ENCODE results near the gene KRT6A. TPM values are rescaled to one million over a fixed set of nuclear protein-coding genes. Genes with fewer than 3 reads are reported as not detected.

Gene KRT6A
- polyA plus RNA-seq, 4 donors = 0.13 to 6.7 (median 3.2) TPM; not detected in 1

GRCh38 chr12:52486166-52487105, 6.6 kb downstream of the KRT6A start:
- DNase-seq (no peak), FAIRE-seq (no peak)
- Histone ChIP-seq H3K9me3 (ENCODE audit: control insufficient read depth in 2 of 2, insufficient read depth in 1 of 2, low read depth in 1 of 2, low read length in 1 of 2) (no peaks in the 10 kb centered on the region), H3K4me1 (ENCODE audit: control insufficient read depth in 3 of 3, insufficient read depth in 2 of 3, low read depth in 1 of 3, low read length in 2 of 3) (no peaks in the 10 kb centered on the region), H3K27ac (ENCODE audit: low read depth in 1 of 3, low read length in 2 of 3) (no peak overlapping the region), H3K36me3 (ENCODE audit: control insufficient read depth in 3 of 3, insufficient read depth in 2 of 3, low read depth in 1 of 3, low read length in 3 of 3) (no peaks in the 10 kb centered on the region), H3K4me3 (ENCODE audit: low read depth in 1 of 3, low read length in 3 of 3) (no peak overlapping the region), H3K27me3 (ENCODE audit: control insufficient read depth in 3 of 3, insufficient read depth in 3 of 3, low read length in 3 of 3) (peaks cover 0 to 8% (median under 1%) of the 10 kb centered on the region in 3 donors)
- WGBS, 3 donors = 73 to 79% (median 77%) methylated on average over 5 of the region's 5 CpGs

DNA sequence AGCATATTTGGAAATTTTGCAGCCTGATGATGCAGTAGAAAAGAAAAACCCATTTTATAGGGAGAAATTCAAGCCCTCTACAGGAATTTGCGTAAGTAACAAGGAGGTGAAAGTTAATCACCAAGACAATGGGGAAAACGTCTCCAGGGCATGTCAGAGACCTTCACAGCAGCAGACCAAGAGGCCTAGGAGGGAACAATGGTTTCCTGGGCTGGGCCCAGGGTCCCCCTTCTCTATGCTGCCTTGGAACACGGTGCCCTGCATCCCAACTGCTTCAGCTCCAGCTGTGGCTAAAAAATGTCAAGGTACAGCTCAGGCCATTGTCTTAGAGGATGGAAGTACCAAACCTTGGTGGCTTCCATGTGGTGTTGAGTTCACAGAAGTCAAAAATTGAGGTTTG, 13.0 kb downstream of the KRT6A start:
- Histone ChIP-seq H3K36me3 (ENCODE audit: control insufficient read depth in 3 of 3, insufficient read depth in 2 of 3, low read depth in 1 of 3, low read length in 3 of 3) (no peaks in the 10 kb centered on the region), H3K27ac (ENCODE audit: low read depth in 1 of 3, low read length in 2 of 3) (no peak overlapping the region), H3K4me3 (ENCODE audit: low read depth in 1 of 3, low read length in 3 of 3) (no peak overlapping the region), H3K9me3 (ENCODE audit: control insufficient read depth in 2 of 2, insufficient read depth in 1 of 2, low read depth in 1 of 2, low read length in 1 of 2) (no peaks in the 10 kb centered on the region), H3K4me1 (ENCODE audit: control insufficient read depth in 3 of 3, insufficient read depth in 2 of 3, low read depth in 1 of 3, low read length in 2 of 3) (no peaks in the 10 kb centered on the region), H3K27me3 (ENCODE audit: control insufficient read depth in 3 of 3, insufficient read depth in 3 of 3, low read length in 3 of 3) (no peaks in the 10 kb centered on the region)
- DNase-seq (no peak), FAIRE-seq (no peak)
- WGBS, 3 donors = 50 to 54% (median 50%) methylated on average over 3 of the region's 3 CpGs

- WGBS, 3 donors = 39 to 65% (median 50%) methylated on average over 2 of the region's 2 CpGs
- Histone ChIP-seq H3K27me3 (ENCODE audit: control insufficient read depth in 3 of 3, insufficient read depth in 3 of 3, low read length in 3 of 3) (no peaks in the 10 kb centered on the region), H3K4me3 (ENCODE audit: low read depth in 1 of 3, low read length in 3 of 3) (no peak overlapping the region), H3K9me3 (ENCODE audit: control insufficient read depth in 2 of 2, insufficient read depth in 1 of 2, low read depth in 1 of 2, low read length in 1 of 2) (no peaks in the 10 kb centered on the region), H3K27ac (ENCODE audit: low read depth in 1 of 3, low read length in 2 of 3) (no peak overlapping the region), H3K4me1 (ENCODE audit: control insufficient read depth in 3 of 3, insufficient read depth in 2 of 3, low read depth in 1 of 3, low read length in 2 of 3) (no peaks in the 10 kb centered on the region), H3K36me3 (ENCODE audit: control insufficient read depth in 3 of 3, insufficient read depth in 2 of 3, low read depth in 1 of 3, low read length in 3 of 3) (no peaks in the 10 kb centered on the region)
- FAIRE-seq (no peak), DNase-seq (no peak)
These were observed 15.4 kb downstream of the KRT6A start for GRCh38 chr12:52477651-52478050.

DNA sequence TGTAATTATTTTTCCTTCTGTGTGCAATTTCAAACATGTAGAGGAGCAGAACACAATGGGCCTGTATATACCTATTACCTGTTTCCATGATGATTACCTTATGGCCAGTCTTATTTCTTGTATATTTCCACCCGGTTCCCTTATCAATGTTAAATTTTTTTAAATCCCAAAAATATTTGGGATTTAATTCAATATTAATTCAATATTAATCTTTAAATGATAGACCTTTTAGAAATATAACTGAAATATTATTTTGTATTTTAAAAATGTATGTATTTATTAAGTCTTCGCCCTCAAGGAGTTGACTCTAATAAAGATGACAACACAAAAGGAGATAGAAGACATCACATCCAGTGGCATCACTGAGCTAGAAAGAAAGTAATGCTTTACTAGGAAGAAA, 18.8 kb downstream of the KRT6A start:
- H3K4me1 ChIP-seq (ENCODE audit: control insufficient read depth in 3 of 3, insufficient read depth in 2 of 3, low read depth in 1 of 3, low read length in 2 of 3) = no peaks in the 10 kb centered on the region
- no peaks in the 10 kb centered on the region for H3K36me3 ChIP-seq (ENCODE audit: control insufficient read depth in 3 of 3, insufficient read depth in 2 of 3, low read depth in 1 of 3, low read length in 3 of 3)
- WGBS, 3 donors = 92 to 94% (median 93%) methylated on average over 2 of the region's 2 CpGs
- no peak overlapping the region for H3K27ac ChIP-seq (ENCODE audit: low read depth in 1 of 3, low read length in 2 of 3)
- H3K9me3 ChIP-seq (ENCODE audit: control insufficient read depth in 2 of 2, insufficient read depth in 1 of 2, low read depth in 1 of 2, low read length in 1 of 2) = no peaks in the 10 kb centered on the region
- FAIRE-seq (no peak), DNase-seq (no peak)
- H3K27me3 ChIP-seq (ENCODE audit: control insufficient read depth in 3 of 3, insufficient read depth in 3 of 3, low read length in 3 of 3) = no peaks in the 10 kb centered on the region
- no peak overlapping the region for H3K4me3 ChIP-seq (ENCODE audit: low read depth in 1 of 3, low read length in 3 of 3)

- H3K36me3 ChIP-seq (ENCODE audit: control insufficient read depth in 3 of 3, insufficient read depth in 2 of 3, low read depth in 1 of 3, low read length in 3 of 3) = no peaks in the 10 kb centered on the region
- H3K4me3 ChIP-seq (ENCODE audit: low read depth in 1 of 3, low read length in 3 of 3) = no peak within 1 kb of the TSS
- FAIRE-seq (no peak), DNase-seq (no peak)
- H3K27me3 ChIP-seq (ENCODE audit: control insufficient read depth in 3 of 3, insufficient read depth in 3 of 3, low read length in 3 of 3) = no peaks in the 10 kb centered on the region
- H3K9me3 ChIP-seq (ENCODE audit: control insufficient read depth in 2 of 2, insufficient read depth in 1 of 2, low read depth in 1 of 2, low read length in 1 of 2) = no peaks in the 10 kb centered on the region
- 66 to 77% (median 71%) methylated on average over 4 of the region's 4 CpGs for WGBS, 3 donors
- H3K4me1 ChIP-seq (ENCODE audit: control insufficient read depth in 3 of 3, insufficient read depth in 2 of 3, low read depth in 1 of 3, low read length in 2 of 3) = no peaks in the 10 kb centered on the region
- no peak within 1 kb of the TSS for H3K27ac ChIP-seq (ENCODE audit: low read depth in 1 of 3, low read length in 2 of 3)
These were observed 19.3 kb downstream of the KRT6A start, which contains the start of gene KRT6C for GRCh38 chr12:52473768-52474167. Gene KRT6C, minus strand, starts transcription at chr12:52473805. Its CDS starts 68 bp downstream, at chr12:52473737.

GRCh38 chr12:52469853-52470252, 23.2 kb downstream of the KRT6A start:
- Histone ChIP-seq H3K27me3 (ENCODE audit: control insufficient read depth in 3 of 3, insufficient read depth in 3 of 3, low read length in 3 of 3) (no peaks in the 10 kb centered on the region), H3K36me3 (ENCODE audit: control insufficient read depth in 3 of 3, insufficient read depth in 2 of 3, low read depth in 1 of 3, low read length in 3 of 3) (no peaks in the 10 kb centered on the region), H3K9me3 (ENCODE audit: control insufficient read depth in 2 of 2, insufficient read depth in 1 of 2, low read depth in 1 of 2, low read length in 1 of 2) (no peaks in the 10 kb centered on the region), H3K4me1 (ENCODE audit: control insufficient read depth in 3 of 3, insufficient read depth in 2 of 3, low read depth in 1 of 3, low read length in 2 of 3) (no peaks in the 10 kb centered on the region), H3K27ac (ENCODE audit: low read depth in 1 of 3, low read length in 2 of 3) (no peak overlapping the region), H3K4me3 (ENCODE audit: low read depth in 1 of 3, low read length in 3 of 3) (no peak overlapping the region)
- DNase-seq = no peak
- no peak for FAIRE-seq
- WGBS, 3 donors = 59 to 83% (median 78%) methylated on average over 4 of the region's 4 CpGs

GRCh38 chr12:52464897-52465296, 28.2 kb downstream of the KRT6A start:
- no peaks in the 10 kb centered on the region for H3K9me3 ChIP-seq (ENCODE audit: control insufficient read depth in 2 of 2, insufficient read depth in 1 of 2, low read depth in 1 of 2, low read length in 1 of 2)
- H3K4me1 ChIP-seq (ENCODE audit: control insufficient read depth in 3 of 3, insufficient read depth in 2 of 3, low read depth in 1 of 3, low read length in 2 of 3) = no peaks in the 10 kb centered on the region
- H3K36me3 ChIP-seq (ENCODE audit: control insufficient read depth in 3 of 3, insufficient read depth in 2 of 3, low read depth in 1 of 3, low read length in 3 of 3) = no peaks in the 10 kb centered on the region
- no peak for FAIRE-seq
- no peak overlapping the region for H3K4me3 ChIP-seq (ENCODE audit: low read depth in 1 of 3, low read length in 3 of 3)
- WGBS, 3 donors = 47 to 69% (median 60%) methylated on average over 2 of the region's 2 CpGs
- peaks cover 0 to 2% (median 0%) of the 10 kb centered on the region in 3 donors for H3K27me3 ChIP-seq (ENCODE audit: control insufficient read depth in 3 of 3, insufficient read depth in 3 of 3, low read length in 3 of 3)
- no peak overlapping the region for H3K27ac ChIP-seq (ENCODE audit: low read depth in 1 of 3, low read length in 2 of 3)
- no peak for DNase-seq

- 29 to 55% (median 40%) methylated on average over 5 of the region's 5 CpGs for WGBS, 3 donors
- no peak for DNase-seq
- Histone ChIP-seq H3K27me3 (ENCODE audit: control insufficient read depth in 3 of 3, insufficient read depth in 3 of 3, low read length in 3 of 3) (peaks cover 0 to 2% (median 0%) of the 10 kb centered on the region in 3 donors), H3K4me1 (ENCODE audit: control insufficient read depth in 3 of 3, insufficient read depth in 2 of 3, low read depth in 1 of 3, low read length in 2 of 3) (no peaks in the 10 kb centered on the region), H3K27ac (ENCODE audit: low read depth in 1 of 3, low read length in 2 of 3) (no peak overlapping the region), H3K9me3 (ENCODE audit: control insufficient read depth in 2 of 2, insufficient read depth in 1 of 2, low read depth in 1 of 2, low read length in 1 of 2) (no peaks in the 10 kb centered on the region), H3K4me3 (ENCODE audit: low read depth in 1 of 3, low read length in 3 of 3) (no peak overlapping the region), H3K36me3 (ENCODE audit: control insufficient read depth in 3 of 3, insufficient read depth in 2 of 3, low read depth in 1 of 3, low read length in 3 of 3) (no peaks in the 10 kb centered on the region)
- no peak for FAIRE-seq
These were observed 31.4 kb downstream of the KRT6A start for GRCh38 chr12:52461693-52462092.

Measured in small intestine (tissue), 7 donors.